GM08714 (cell line): ENCODE data around the gene ABCG1.

Experiments
- H3K4me3 ChIP-seq: fragments of 200-500 bp; sonication (Bioruptor generic); 2 replicates; pipeline ENCODE4 v1.5.1; 2014; ENCODE audit warnings: mild to moderate bottlenecking, low read length, inconsistent platforms
- ZNF274 ChIP-seq: IDR thresholded peaks from 2 replicates; pipeline ENCODE4 v1.6.1; 2012; ENCODE audit warnings: mild to moderate bottlenecking, low read depth, low read length

ABCG1 gene

GRCh38 chr21:42215942-42216725, 2.8 kb upstream of the ABCG1 start:
- H3K4me3 ChIP-seq = no peak overlapping the region
- TF ChIP-seq ZNF274 = no peak

GRCh38 chr21:42216726-42217572, 2.0 kb upstream of the ABCG1 start:
- TF ChIP-seq ZNF274 = no peak
- no peak overlapping the region for H3K4me3 ChIP-seq

GRCh38 chr21:42219606-42220137, 732 bp downstream of the ABCG1 start:
- peak overlapping the region; percentile 45; the same call in 1 of the 2 replicates for H3K4me3 ChIP-seq
- TF ChIP-seq ZNF274 = no peak

DNA sequence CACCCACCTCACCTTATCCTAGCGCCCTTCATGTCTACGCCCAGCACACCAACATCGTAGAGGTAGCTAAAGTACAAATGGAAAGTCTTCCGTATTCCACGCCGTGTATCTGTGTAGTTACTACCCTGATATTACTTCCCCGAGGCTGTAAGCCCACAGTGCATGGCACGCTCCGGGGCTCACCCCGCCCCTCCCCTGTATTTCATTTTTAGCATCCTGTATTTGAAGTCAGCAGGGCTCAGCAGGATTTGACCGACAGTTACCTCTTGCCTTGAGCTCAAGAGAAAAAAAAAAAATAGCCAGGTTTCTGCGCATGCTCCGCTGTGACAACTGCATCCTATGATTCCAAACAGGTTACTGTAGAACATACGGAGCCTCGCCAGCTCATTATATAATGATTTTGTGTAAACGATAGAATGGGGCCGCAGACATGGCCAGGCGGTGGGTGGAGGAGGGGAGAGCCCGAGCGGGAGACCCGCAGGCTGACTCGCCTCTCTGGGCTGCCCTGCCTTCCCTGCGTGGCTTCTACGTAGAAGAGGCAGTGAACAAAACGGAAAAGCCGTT, 1.3 kb downstream of the ABCG1 start:
- no peak for TF ChIP-seq ZNF274

GRCh38 chr21:42221581-42222345, 2.8 kb downstream of the ABCG1 start:
- TF ChIP-seq ZNF274 = no peak
- H3K4me3 ChIP-seq = no peak overlapping the region

More for the DNA sequence above, 1.3 kb downstream of the ABCG1 start:
- H3K4me3 ChIP-seq = peak overlapping the region; percentile 45; the same call in 1 of the 2 replicates

GRCh38 chr21:42222386-42222785, 3.4 kb downstream of the ABCG1 start:
- TF ChIP-seq ZNF274 = no peak
- H3K4me3 ChIP-seq = no peak overlapping the region

DNA sequence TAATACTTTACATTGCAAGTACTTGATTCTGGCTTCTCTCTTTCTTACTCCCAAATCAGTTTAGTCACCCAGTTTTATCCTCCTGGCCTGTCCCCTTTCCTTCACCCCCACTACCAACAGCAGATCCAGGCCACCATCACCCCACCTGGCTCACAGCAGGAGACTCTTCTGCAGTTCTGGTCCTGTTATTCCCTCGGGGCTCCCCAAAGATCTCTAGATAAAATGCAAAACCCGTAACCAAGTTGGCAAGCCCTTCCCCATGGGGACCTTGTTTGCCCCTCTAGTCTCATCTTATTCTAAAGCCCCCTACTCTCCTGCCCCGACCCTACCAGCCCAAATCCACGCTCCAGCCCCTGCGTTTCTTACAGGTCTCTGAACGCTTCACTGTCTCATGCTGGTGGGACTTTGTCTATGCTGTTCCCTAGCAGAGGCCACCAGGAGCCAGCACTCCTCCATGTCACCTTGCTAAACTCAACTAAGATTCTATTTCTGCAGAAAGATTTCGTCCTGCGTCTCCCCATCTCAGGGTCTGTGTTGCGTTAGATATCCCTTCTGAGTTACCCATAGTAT, 4.0 kb downstream of the ABCG1 start:
- no peak for TF ChIP-seq ZNF274
- no peak overlapping the region for H3K4me3 ChIP-seq

- no peak overlapping the region for H3K4me3 ChIP-seq
- TF ChIP-seq ZNF274 = no peak
Observed at GRCh38 chr21:42223826-42224575, 5.1 kb downstream of the ABCG1 start.

DNA sequence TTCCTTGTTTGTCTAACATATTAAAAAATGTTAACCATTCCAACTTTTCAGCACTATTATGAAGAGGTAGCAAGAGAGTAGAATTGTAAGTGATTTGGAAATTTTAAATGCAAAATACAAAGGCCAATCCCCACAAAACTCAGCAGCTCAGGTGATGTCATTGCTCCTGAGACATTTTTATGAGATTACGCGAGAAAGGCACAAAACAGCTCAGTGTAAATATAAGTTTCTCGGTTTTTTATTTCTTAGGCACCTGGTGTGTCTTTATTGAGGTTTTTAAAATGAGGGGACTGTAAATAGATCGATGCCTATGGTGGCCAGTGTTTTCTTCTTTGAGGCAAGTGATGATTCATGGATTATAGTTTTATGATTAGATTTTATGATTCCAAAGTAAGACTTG, 6.1 kb downstream of the ABCG1 start:
- no peak for TF ChIP-seq ZNF274
- H3K4me3 ChIP-seq = no peak overlapping the region

GRCh38 chr21:42225571-42226155, 6.7 kb downstream of the ABCG1 start:
- TF ChIP-seq ZNF274 = no peak
- no peak overlapping the region for H3K4me3 ChIP-seq

DNA sequence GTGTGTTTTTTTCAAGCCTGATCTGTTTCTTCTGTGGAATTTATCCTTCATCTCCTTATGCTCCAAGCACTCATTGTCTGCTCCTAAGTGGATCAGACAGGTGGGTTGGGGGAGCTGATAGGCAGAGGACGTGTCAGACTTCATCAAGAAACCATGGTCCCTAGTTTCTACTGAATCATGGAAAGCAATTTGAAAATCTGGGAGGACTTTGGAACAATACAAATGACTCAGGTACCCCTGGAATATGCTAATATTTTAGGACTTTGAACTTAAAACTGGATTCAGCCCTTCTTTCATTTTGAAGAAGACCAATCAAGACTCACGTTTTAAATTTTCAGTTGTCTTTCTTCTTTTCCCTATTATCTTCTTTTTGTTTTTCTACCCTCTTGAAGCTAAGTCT, 7.7 kb downstream of the ABCG1 start:
- TF ChIP-seq ZNF274 = no peak
- H3K4me3 ChIP-seq = no peak overlapping the region

DNA sequence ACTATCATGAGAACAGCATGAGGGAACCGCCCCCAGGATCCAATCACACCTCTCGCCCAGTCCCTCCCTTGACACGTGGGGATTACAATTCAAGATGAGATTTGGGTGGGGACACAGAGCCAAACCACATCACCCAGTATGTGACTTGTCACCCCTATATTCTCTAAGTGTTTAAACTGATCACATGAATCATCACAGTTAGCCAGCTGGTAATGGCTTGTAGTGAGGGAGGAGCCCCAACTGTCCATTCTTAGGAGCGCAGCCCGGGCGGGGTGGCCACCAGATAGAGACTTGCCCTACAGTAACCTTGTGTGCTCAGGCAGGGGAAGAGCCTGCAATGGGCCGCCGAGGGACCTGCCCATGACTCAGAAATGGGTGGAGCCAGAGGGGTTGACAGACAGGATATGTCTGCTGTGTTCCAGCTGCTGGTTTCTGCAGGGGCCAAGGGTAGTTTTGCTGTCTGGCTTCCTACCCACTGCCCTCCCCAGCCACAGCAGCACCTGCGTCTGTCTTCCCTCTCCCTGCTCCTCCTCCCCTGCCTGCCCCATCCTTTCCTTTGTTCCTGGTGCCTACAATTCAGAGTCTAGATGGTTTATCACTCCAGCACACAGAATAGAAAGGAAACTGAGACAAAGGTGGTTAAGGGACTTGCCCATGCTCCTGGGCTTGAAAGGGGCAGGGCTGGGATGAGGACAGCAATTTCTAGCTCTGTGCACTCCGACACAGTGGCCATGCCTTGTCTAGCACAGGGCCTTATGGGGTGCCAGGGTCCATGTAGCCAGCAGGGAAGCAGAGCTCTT, 9.2 kb downstream of the ABCG1 start:
- no peak for TF ChIP-seq ZNF274
- H3K4me3 ChIP-seq = no peak overlapping the region
